Loucy (cell line): Measurements from ENCODE around the gene SNX10.

Experiments used
- EZH2phosphoT487 ChIP-seq: fragments of 200-600 bp; IDR thresholded peaks from 2 replicates; pipeline ENCODE4 v1.6.1; 2018; ENCODE audit warnings: antibody characterized with exemption, mild to moderate bottlenecking, moderate library complexity, borderline replicate concordance
- TF ChIP-seq, protein P1 (sequence below): fragments of 200-600 bp; sonication (generic); conservative IDR thresholded peaks from 2 replicates; pipeline ENCODE4 v1.5.1; 2014; ENCODE audit warnings: mild to moderate bottlenecking, antibody characterized with exemption, low read length

DNA sequence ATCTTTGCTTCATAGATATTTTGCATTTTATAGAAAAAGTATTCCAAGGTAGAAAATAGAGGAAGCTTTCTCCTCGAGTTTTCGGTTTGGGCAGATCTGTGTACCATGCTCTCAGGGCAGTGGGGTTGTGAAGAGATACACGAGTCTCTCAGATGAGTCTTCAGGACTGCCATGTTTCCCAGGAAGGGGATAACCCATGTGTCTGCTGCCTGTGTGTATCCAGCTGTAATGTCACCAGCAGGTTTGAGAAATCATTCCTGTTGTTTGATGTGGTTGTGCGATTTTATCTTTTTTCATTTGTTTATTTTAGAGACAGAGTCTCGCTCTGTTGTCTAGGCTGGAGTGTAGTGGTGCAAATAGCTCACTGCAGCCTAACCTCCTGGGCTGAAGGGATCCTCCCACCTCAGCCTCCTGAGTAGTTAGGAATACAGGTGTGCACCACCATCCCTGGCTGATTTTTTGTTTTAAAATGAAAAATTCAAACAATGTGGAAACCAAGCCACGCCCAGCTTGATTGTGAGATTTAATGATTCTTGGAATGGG is 48.9 kb downstream of the SNX10 start:
- TF ChIP-seq, protein P1, sequence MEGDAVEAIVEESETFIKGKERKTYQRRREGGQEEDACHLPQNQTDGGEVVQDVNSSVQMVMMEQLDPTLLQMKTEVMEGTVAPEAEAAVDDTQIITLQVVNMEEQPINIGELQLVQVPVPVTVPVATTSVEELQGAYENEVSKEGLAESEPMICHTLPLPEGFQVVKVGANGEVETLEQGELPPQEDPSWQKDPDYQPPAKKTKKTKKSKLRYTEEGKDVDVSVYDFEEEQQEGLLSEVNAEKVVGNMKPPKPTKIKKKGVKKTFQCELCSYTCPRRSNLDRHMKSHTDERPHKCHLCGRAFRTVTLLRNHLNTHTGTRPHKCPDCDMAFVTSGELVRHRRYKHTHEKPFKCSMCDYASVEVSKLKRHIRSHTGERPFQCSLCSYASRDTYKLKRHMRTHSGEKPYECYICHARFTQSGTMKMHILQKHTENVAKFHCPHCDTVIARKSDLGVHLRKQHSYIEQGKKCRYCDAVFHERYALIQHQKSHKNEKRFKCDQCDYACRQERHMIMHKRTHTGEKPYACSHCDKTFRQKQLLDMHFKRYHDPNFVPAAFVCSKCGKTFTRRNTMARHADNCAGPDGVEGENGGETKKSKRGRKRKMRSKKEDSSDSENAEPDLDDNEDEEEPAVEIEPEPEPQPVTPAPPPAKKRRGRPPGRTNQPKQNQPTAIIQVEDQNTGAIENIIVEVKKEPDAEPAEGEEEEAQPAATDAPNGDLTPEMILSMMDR: no peak
- no peak for TF ChIP-seq EZH2phosphoT487
